ENCODE measurements around the gene HCFC1R1.

- TF ChIP-seq CTCF (IDR thresholded peaks at IDR 0.05; ENCODE audit: borderline replicate concordance, extremely low read depth, low read length, poor library complexity, severe bottlenecking) (no peak), EZH2 (IDR thresholded peaks at IDR 0.05; ENCODE audit: borderline replicate concordance, low read depth, low read length, severe bottlenecking) (no peak)
These were observed 47.9 kb upstream of the HCFC1R1 start for GRCh38 chr16:3071655-3072054.
